ENCODE data around the gene DPH3. TPM values are rescaled to one million over a fixed set of nuclear protein-coding genes. Genes with fewer than 3 reads are reported as not detected.

Gene DPH3
- total and polyA plus RNA-seq, 9 of the 15 experiments (the other 6 are each of a cell fraction or from before 2014, with no cell fraction given) = 15.9 to 131 (median 38.7) TPM

GRCh38 chr3:16233806-16234205, 30.9 kb downstream of the DPH3 start:
- no TSS peak for BruUV-seq (replicated peaks)
- CTCF ChIA-PET (ENCODE audit: low intra/inter-chr PET ratio) = no interaction called here

More at GRCh38 chr3:16233806-16234205, 30.9 kb downstream of the DPH3 start:
- POLR2A ChIA-PET = interaction anchor here (1.4 kb wide), 1 partner anchor 21 kb away, joined by 4 read pairs; no protein-coding TSS in a partner anchor
- Histone ChIP-seq H3K36me3 (ENCODE audit: control insufficient read depth, insufficient read depth, low read length) (no peaks in the 10 kb centered on the region), H3K4me3 (no peak overlapping the region), H2AFZ (ENCODE audit: low read depth, low read length) (no peak overlapping the region), H3K79me2 (ENCODE audit: control insufficient read depth, insufficient read depth, low read length) (no peaks in the 10 kb centered on the region), H3K27ac (ENCODE audit: extremely low read depth, low read depth, low read length) (no peak overlapping the region), H3K4me2 (ENCODE audit: insufficient read depth, low read length) (no peak overlapping the region), H4K20me1 (replicated peaks; ENCODE audit: control insufficient read depth, insufficient read depth, low read length) (no peaks in the 10 kb centered on the region), H3K9ac (ENCODE audit: insufficient read depth in 1 of 2, low read depth in 2 of 2, low read length in 2 of 2) (no peak overlapping the region), H3K9me3 (replicated peaks; ENCODE audit: control insufficient read depth, insufficient read depth, low read depth, low read length) (no peaks in the 10 kb centered on the region), H3K9me1 (ENCODE audit: control insufficient read depth, insufficient read depth, low read length) (no peaks in the 10 kb centered on the region), H3K4me1 (replicated peaks in 1 of 2; ENCODE audit: control insufficient read depth in 2 of 2, insufficient read depth in 2 of 2, low read length in 2 of 2) (no peaks in the 10 kb centered on the region; a peak in 2 of 5 replicates), H3K27me3 (ENCODE audit: control insufficient read depth in 2 of 2, insufficient read depth in 2 of 2, low read length in 2 of 2) (peaks cover 2 to 6% of the 10 kb centered on the region in 2 experiments; a peak in 4 of 5 replicates)
- 0% methylated on average over 1 of the region's 1 CpG for WGBS (ENCODE audit: insufficient coverage, low coverage, missing lambda C conversion rate)
- no peak for TF ChIP-seq ZSCAN29 (IDR thresholded peaks at IDR 0.05)
- TF ChIP-seq ZFX (CRISPR knock-in tag; IDR thresholded peaks at IDR 0.05) = no peak
- no peak for TF ChIP-seq ZNF436 (CRISPR knock-in tag; IDR thresholded peaks at IDR 0.05)
- no peak for TF ChIP-seq HIVEP1 (CRISPR knock-in tag; IDR thresholded peaks at IDR 0.05)
- no peak for TF ChIP-seq TFE3 (CRISPR knock-in tag; IDR thresholded peaks at IDR 0.05)
- no peak for TF ChIP-seq SOX6 (IDR thresholded peaks at IDR 0.05)
- TF ChIP-seq RERE (CRISPR knock-in tag; IDR thresholded peaks at IDR 0.05; ENCODE audit: borderline replicate concordance) = no peak
- no peak for TF ChIP-seq ZBTB8A (IDR thresholded peaks at IDR 0.05; ENCODE audit: partially characterized antibody)
- TF ChIP-seq HDAC1 (IDR thresholded peaks at IDR 0.05) = no peak
- TF ChIP-seq SLC30A9 (CRISPR knock-in tag; IDR thresholded peaks at IDR 0.05) = no peak
- TF ChIP-seq ZNF165 (CRISPR knock-in tag; IDR thresholded peaks at IDR 0.05; ENCODE audit: borderline replicate concordance) = no peak
- no peak for TF ChIP-seq NFATC3 (IDR thresholded peaks at IDR 0.05)
- ATAC-seq (no peak), FAIRE-seq (no peak), DNase-seq (ENCODE audit: extremely low read depth in 1 of 4, low spot score in 3 of 4) (no peak)
- in situ Hi-C loops (cut with MboI) (no loop called here), intact Hi-C loops (cut with micrococcal nuclease) (no loop called here)

Measured in K562 (cell line).